Inflammatory macrophage treated with lipopolysaccharide for 4 hours (primary cell): ENCODE results near the gene SPN.
"Not testable (repeated sequence)": the region's sequence is repeated elsewhere in the genome, so short reads cannot be mapped to it uniquely, and the experiment has no call there.

Experiments used
- DNase-seq: peaks from one replicate; pipeline ENCODE4 v3.0.0-alpha.2; 2020

SPN gene

GRCh38 chr16:29678691-29679267 lies 15.7 kb downstream of the SPN start, which contains the start of gene QPRT:
TSS of gene QPRT (plus strand) at chr16:29679180. CDS start at chr16:29679198, 18 bp downstream.
- DNase-seq = no peak

GRCh38 chr16:29680180-29680598 lies 17.1 kb downstream of the SPN start:
- DNase-seq = no peak

GRCh38 chr16:29683543-29684090 lies 20.6 kb downstream of the SPN start:
- DNase-seq = no peak

- no peak for DNase-seq
Observed at GRCh38 chr16:29684679-29685078, 21.6 kb downstream of the SPN start.

- DNase-seq = no peak
Observed at GRCh38 chr16:29686740-29687332, 23.8 kb downstream of the SPN start.

- no peak for DNase-seq
Observed at GRCh38 chr16:29687755-29688154, 24.7 kb downstream of the SPN start.

GRCh38 chr16:29688172-29688571 lies 25.1 kb downstream of the SPN start:
- no peak for DNase-seq

- DNase-seq = not testable (repeated sequence)
Observed at GRCh38 chr16:29689490-29690351, 26.7 kb downstream of the SPN start.

- DNase-seq = not testable (repeated sequence)
Observed at GRCh38 chr16:29692606-29693005, 29.6 kb downstream of the SPN start.

GRCh38 chr16:29694384-29695195 lies 31.5 kb downstream of the SPN start:
- DNase-seq = no peak

GRCh38 chr16:29695675-29696074 lies 32.6 kb downstream of the SPN start:
- DNase-seq = not testable (repeated sequence)

- no peak for DNase-seq
Observed at GRCh38 chr16:29696881-29697331, 33.9 kb downstream of the SPN start.

GRCh38 chr16:29697391-29697790 lies 34.3 kb downstream of the SPN start:
- DNase-seq = no peak

GRCh38 chr16:29698042-29698441 lies 35.0 kb downstream of the SPN start:
- no peak for DNase-seq

- no peak for DNase-seq
Observed at GRCh38 chr16:29698484-29699323, 35.7 kb downstream of the SPN start.

GRCh38 chr16:29699324-29700219 lies 36.5 kb downstream of the SPN start:
- DNase-seq = peak; percentile 35

GRCh38 chr16:29700253-29700987 lies 37.4 kb downstream of the SPN start:
- peak; percentile 71 for DNase-seq

GRCh38 chr16:29701214-29701555 lies 38.1 kb downstream of the SPN start:
- DNase-seq = no peak

GRCh38 chr16:29702269-29702668 lies 39.2 kb downstream of the SPN start:
- DNase-seq = no peak

GRCh38 chr16:29705030-29705429 lies 42.0 kb downstream of the SPN start:
- DNase-seq = no peak
